MM.1S (cell line): ENCODE measurements around the gene TPGS1.

ENCODE experiments used
- EZH2phosphoT487 ChIP-seq: fragments of 300-600 bp; sonication (generic); IDR thresholded peaks from 2 replicates; pipeline ENCODE4 v1.6.1; 2018; ENCODE audit warnings: antibody characterized with exemption, low read length
- TF ChIP-seq, protein P1 (sequence below): fragments of 300-600 bp; sonication (generic); IDR thresholded peaks from 2 replicates; pipeline ENCODE4 v1.5.1; 2016; ENCODE audit warnings: antibody characterized with exemption, low read length, mixed read lengths

GRCh38 chr19:540867-541637 lies 33.8 kb downstream of the TPGS1 start:
- TF ChIP-seq, protein P1, sequence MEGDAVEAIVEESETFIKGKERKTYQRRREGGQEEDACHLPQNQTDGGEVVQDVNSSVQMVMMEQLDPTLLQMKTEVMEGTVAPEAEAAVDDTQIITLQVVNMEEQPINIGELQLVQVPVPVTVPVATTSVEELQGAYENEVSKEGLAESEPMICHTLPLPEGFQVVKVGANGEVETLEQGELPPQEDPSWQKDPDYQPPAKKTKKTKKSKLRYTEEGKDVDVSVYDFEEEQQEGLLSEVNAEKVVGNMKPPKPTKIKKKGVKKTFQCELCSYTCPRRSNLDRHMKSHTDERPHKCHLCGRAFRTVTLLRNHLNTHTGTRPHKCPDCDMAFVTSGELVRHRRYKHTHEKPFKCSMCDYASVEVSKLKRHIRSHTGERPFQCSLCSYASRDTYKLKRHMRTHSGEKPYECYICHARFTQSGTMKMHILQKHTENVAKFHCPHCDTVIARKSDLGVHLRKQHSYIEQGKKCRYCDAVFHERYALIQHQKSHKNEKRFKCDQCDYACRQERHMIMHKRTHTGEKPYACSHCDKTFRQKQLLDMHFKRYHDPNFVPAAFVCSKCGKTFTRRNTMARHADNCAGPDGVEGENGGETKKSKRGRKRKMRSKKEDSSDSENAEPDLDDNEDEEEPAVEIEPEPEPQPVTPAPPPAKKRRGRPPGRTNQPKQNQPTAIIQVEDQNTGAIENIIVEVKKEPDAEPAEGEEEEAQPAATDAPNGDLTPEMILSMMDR = no peak
- TF ChIP-seq EZH2phosphoT487 = no peak
